WTC11 (cell line): ENCODE measurements around the gene TDRD9. TPM values are rescaled to one million over a fixed set of nuclear protein-coding genes. Genes with fewer than 3 reads are reported as not detected.

Experiments used
- ATAC-seq: fragments of 200-7000 bp; cut with Tn5 transposase; 2 replicates; pipeline ENCODE4 v1.10.0; 2021; ENCODE audit warnings: mild to moderate bottlenecking, moderate library complexity
- Bru-seq: library from RNA; stranded (reverse); fragments of 400-500 nt; gene quantifications from one replicate; lab custom pipeline; 2021; lab: Mats Ljungman, UMichigan
- CTCF ChIA-PET: fragments of 300-600 bp; sonication (Branson Sonifier 250); formaldehyde crosslinking; loops from one replicate; lab custom pipeline; 2021; ENCODE audit warnings: antibody characterized with exemption; lab: Charles Lee
- POLR2A ChIA-PET: fragments of 350-600 bp; sonication (Branson Sonifier 250); formaldehyde crosslinking; loops from one replicate; lab custom pipeline; 2021; ENCODE audit warnings: antibody characterized with exemption; lab: Charles Lee
- DNase-seq: peaks from one replicate; pipeline ENCODE4 v3.0.0; 2021; ENCODE audit warnings: low spot score
- H3K27ac Mint-ChIP-seq: 2 replicates; pipeline ENCODE4 v1.8.0; 2021; ENCODE audit warnings: mixed read lengths
- H3K27me3 Mint-ChIP-seq: 2 replicates; pipeline ENCODE4 v1.8.0; 2021; ENCODE audit warnings: low read depth, mild to moderate bottlenecking, moderate library complexity, mixed read lengths
- H3K36me3 Mint-ChIP-seq: 2 replicates; pipeline ENCODE4 v1.8.0; 2021; ENCODE audit warnings: mixed read lengths
- H3K4me1 Mint-ChIP-seq: 2 replicates; pipeline ENCODE4 v1.8.0; 2022; ENCODE audit warnings: mixed read lengths
- H3K4me3 Mint-ChIP-seq: 2 replicates; pipeline ENCODE4 v1.8.0; 2021; ENCODE audit warnings: mild to moderate bottlenecking, moderate library complexity, mixed read lengths
- H3K9me3 Mint-ChIP-seq: 2 replicates; pipeline ENCODE4 v1.8.0; 2021; ENCODE audit warnings: mixed read lengths
- CBFB ChIP-seq: sonication (generic); formaldehyde crosslinking; IDR thresholded peaks from 2 replicates; pipeline ENCODE4 v1.8.1; 2022; ENCODE audit warnings: mild to moderate bottlenecking, low read depth, missing genetic modification reagents
- JAZF1 ChIP-seq: fragments of 250-450 bp; sonication (Bioruptor Pico); IDR thresholded peaks from 2 replicates; pipeline ENCODE4 v1.9.0; 2021; ENCODE audit warnings: moderate library complexity, mild to moderate bottlenecking, inconsistent platforms
- MXD4 ChIP-seq: fragments of 250-450 bp; sonication (Bioruptor Pico); IDR thresholded peaks from 2 replicates; pipeline ENCODE4 v1.8.0; 2021; ENCODE audit warnings: mild to moderate bottlenecking, moderate library complexity, borderline replicate concordance
- RELA ChIP-seq: sonication (generic); formaldehyde crosslinking; IDR thresholded peaks from 2 replicates; pipeline ENCODE4 v1.8.1; 2022; ENCODE audit warnings: missing genetic modification reagents, mild to moderate bottlenecking, borderline replicate concordance
- TCF7 ChIP-seq: sonication (generic); formaldehyde crosslinking; IDR thresholded peaks from 2 replicates; pipeline ENCODE4 v1.8.0; 2022; ENCODE audit warnings: mild to moderate bottlenecking, low read depth, missing genetic modification reagents, moderate library complexity
- TEAD4 ChIP-seq: sonication (generic); formaldehyde crosslinking; IDR thresholded peaks from 2 replicates; pipeline ENCODE4 v1.8.0; 2022; ENCODE audit warnings: mild to moderate bottlenecking, missing genetic modification reagents
- ZNF121 ChIP-seq: sonication (generic); formaldehyde crosslinking; IDR thresholded peaks from 2 replicates; pipeline ENCODE4 v1.8.0; 2023; ENCODE audit warnings: missing genetic modification reagents
- ZNF219 ChIP-seq: sonication (generic); formaldehyde crosslinking; IDR thresholded peaks from 2 replicates; pipeline ENCODE4 v1.8.0; 2023; ENCODE audit warnings: missing genetic modification reagents, mild to moderate bottlenecking, borderline replicate concordance
- ZNF317 ChIP-seq: sonication (generic); formaldehyde crosslinking; IDR thresholded peaks from 2 replicates; pipeline ENCODE4 v1.8.1; 2023; ENCODE audit warnings: low read depth, mild to moderate bottlenecking, moderate library complexity, missing genetic modification reagents, borderline replicate concordance
- ZNF396 ChIP-seq: fragments of 250-450 bp; sonication (Bioruptor Pico); IDR thresholded peaks from 2 replicates; pipeline ENCODE4 v1.8.0; 2021; ENCODE audit warnings: mild to moderate bottlenecking, moderate library complexity, borderline replicate concordance
- long read RNA-seq, 3 experiments: library from RNA in 1 of 3; library from capped mRNA in 1 of 3; library from polyadenylated mRNA in 1 of 3; unstranded in 2 of 3; stranded (forward) in 1 of 3; transcript quantifications; one replicate each; pipeline ENCODE4 v2.0.0, GENCODE V29; 2021
- total RNA-seq: library from RNA; stranded (reverse); gene quantifications from 3 replicates; pipeline ENCODE4 v1.2.3, GENCODE V29; 2021
- TF ChIP-seq, protein P1 (sequence below): sonication (generic); formaldehyde crosslinking; IDR thresholded peaks from 2 replicates; pipeline ENCODE4 v1.8.0; 2023; ENCODE audit warnings: missing genetic modification reagents
- TF ChIP-seq, protein P2 (sequence below): sonication (generic); formaldehyde crosslinking; IDR thresholded peaks from 2 replicates; pipeline ENCODE4 v1.8.1; 2023; ENCODE audit warnings: mild to moderate bottlenecking, missing genetic modification reagents, moderate library complexity
- TF ChIP-seq, protein P3 (sequence below): sonication (generic); formaldehyde crosslinking; IDR thresholded peaks from 2 replicates; pipeline ENCODE4 v1.8.0; 2022; ENCODE audit warnings: mild to moderate bottlenecking, missing genetic modification reagents
- TF ChIP-seq, protein P4 (sequence below): sonication (generic); formaldehyde crosslinking; IDR thresholded peaks from 2 replicates; pipeline ENCODE4 v1.8.0; 2022; ENCODE audit warnings: mild to moderate bottlenecking, missing genetic modification reagents

The TDRD9 gene, protein sequence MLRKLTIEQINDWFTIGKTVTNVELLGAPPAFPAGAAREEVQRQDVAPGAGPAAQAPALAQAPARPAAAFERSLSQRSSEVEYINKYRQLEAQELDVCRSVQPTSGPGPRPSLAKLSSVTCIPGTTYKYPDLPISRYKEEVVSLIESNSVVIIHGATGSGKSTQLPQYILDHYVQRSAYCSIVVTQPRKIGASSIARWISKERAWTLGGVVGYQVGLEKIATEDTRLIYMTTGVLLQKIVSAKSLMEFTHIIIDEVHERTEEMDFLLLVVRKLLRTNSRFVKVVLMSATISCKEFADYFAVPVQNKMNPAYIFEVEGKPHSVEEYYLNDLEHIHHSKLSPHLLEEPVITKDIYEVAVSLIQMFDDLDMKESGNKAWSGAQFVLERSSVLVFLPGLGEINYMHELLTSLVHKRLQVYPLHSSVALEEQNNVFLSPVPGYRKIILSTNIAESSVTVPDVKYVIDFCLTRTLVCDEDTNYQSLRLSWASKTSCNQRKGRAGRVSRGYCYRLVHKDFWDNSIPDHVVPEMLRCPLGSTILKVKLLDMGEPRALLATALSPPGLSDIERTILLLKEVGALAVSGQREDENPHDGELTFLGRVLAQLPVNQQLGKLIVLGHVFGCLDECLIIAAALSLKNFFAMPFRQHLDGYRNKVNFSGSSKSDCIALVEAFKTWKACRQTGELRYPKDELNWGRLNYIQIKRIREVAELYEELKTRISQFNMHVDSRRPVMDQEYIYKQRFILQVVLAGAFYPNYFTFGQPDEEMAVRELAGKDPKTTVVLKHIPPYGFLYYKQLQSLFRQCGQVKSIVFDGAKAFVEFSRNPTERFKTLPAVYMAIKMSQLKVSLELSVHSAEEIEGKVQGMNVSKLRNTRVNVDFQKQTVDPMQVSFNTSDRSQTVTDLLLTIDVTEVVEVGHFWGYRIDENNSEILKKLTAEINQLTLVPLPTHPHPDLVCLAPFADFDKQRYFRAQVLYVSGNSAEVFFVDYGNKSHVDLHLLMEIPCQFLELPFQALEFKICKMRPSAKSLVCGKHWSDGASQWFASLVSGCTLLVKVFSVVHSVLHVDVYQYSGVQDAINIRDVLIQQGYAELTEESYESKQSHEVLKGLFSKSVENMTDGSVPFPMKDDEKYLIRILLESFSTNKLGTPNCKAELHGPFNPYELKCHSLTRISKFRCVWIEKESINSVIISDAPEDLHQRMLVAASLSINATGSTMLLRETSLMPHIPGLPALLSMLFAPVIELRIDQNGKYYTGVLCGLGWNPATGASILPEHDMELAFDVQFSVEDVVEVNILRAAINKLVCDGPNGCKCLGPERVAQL (N-terminal part only)
- total RNA-seq (0.05 to 0.17 TPM in 2 of 3 replicates, not detected in the other), Bru-seq, nascent RNA (percentile 3 among the genes with signal in this experiment)
- long read RNA-seq, experiment 1, full-length matches to known transcripts: 1 of 1 reads
- long read RNA-seq, experiment 1, partial matches to known transcripts: 0 of 1 reads
- long read RNA-seq, experiment 1, other reads (novel, unspliced or antisense): 0 of 1 reads
- long read RNA-seq, experiment 2: 0 reads
- long read RNA-seq, experiment 3: 0 reads

- no peaks in the 10 kb centered on the region for H3K9me3 Mint-ChIP-seq
- TF ChIP-seq, protein P1, sequence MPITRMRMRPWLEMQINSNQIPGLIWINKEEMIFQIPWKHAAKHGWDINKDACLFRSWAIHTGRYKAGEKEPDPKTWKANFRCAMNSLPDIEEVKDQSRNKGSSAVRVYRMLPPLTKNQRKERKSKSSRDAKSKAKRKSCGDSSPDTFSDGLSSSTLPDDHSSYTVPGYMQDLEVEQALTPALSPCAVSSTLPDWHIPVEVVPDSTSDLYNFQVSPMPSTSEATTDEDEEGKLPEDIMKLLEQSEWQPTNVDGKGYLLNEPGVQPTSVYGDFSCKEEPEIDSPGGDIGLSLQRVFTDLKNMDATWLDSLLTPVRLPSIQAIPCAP (CRISPR knock-in tag): no peak
- no peak for TF ChIP-seq TCF7 (CRISPR knock-in tag)
- TF ChIP-seq CBFB (CRISPR knock-in tag): no peak
- TF ChIP-seq JAZF1 (CRISPR knock-in tag): no peak
- TF ChIP-seq TEAD4 (CRISPR knock-in tag): no peak
- no peak for TF ChIP-seq ZNF317 (CRISPR knock-in tag)
- no peak for TF ChIP-seq ZNF219 (CRISPR knock-in tag)
- TF ChIP-seq ZNF121 (CRISPR knock-in tag): no peak
- no peak for TF ChIP-seq RELA (CRISPR knock-in tag)
- no peak for TF ChIP-seq MXD4 (CRISPR knock-in tag)
- TF ChIP-seq, protein P2, sequence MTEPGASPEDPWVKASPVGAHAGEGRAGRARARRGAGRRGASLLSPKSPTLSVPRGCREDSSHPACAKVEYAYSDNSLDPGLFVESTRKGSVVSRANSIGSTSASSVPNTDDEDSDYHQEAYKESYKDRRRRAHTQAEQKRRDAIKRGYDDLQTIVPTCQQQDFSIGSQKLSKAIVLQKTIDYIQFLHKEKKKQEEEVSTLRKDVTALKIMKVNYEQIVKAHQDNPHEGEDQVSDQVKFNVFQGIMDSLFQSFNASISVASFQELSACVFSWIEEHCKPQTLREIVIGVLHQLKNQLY: no peak
- TF ChIP-seq, protein P3, sequence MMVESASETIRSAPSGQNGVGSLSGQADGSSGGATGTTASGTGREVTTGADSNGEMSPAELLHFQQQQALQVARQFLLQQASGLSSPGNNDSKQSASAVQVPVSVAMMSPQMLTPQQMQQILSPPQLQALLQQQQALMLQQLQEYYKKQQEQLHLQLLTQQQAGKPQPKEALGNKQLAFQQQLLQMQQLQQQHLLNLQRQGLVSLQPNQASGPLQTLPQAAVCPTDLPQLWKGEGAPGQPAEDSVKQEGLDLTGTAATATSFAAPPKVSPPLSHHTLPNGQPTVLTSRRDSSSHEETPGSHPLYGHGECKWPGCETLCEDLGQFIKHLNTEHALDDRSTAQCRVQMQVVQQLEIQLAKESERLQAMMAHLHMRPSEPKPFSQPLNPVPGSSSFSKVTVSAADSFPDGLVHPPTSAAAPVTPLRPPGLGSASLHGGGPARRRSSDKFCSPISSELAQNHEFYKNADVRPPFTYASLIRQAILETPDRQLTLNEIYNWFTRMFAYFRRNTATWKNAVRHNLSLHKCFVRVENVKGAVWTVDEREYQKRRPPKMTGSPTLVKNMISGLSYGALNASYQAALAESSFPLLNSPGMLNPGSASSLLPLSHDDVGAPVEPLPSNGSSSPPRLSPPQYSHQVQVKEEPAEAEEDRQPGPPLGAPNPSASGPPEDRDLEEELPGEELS: no peak
- TF ChIP-seq ZNF396 (CRISPR knock-in tag): no peak
- TF ChIP-seq, protein P4, sequence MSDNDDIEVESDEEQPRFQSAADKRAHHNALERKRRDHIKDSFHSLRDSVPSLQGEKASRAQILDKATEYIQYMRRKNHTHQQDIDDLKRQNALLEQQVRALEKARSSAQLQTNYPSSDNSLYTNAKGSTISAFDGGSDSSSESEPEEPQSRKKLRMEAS: no peak
- H3K4me1 Mint-ChIP-seq: peaks cover 4% of the 10 kb centered on the region; the same call in 1 of the 2 replicates
- H3K4me3 Mint-ChIP-seq: no peak within 1 kb of the TSS
- no peaks in the 10 kb centered on the region; the same call in 1 of the 2 replicates for H3K27me3 Mint-ChIP-seq
- no peaks in the 10 kb centered on the region for H3K36me3 Mint-ChIP-seq
- DNase-seq (no peak), ATAC-seq (no peak)
- H3K27ac Mint-ChIP-seq: no peak within 1 kb of the TSS
- POLR2A ChIA-PET: interaction anchor here (0.5 kb wide), 1 partner anchor 74 kb away, joined by 3 read pairs; no protein-coding TSS in a partner anchor
- CTCF ChIA-PET: interaction anchor here (0.6 to 2.8 kb wide), 2 partner anchors 16 to 27 kb away, joined by 3 to 9 read pairs; no protein-coding TSS in a partner anchor
These were observed at the start of gene TDRD9 for GRCh38 chr14:103928011-103928890. TDRD9 (plus strand) TSS chr14:103928456; CDS start chr14:103928510, 54 bp downstream.
